ENCODE data around the gene STRBP.

STRBP gene

DNA sequence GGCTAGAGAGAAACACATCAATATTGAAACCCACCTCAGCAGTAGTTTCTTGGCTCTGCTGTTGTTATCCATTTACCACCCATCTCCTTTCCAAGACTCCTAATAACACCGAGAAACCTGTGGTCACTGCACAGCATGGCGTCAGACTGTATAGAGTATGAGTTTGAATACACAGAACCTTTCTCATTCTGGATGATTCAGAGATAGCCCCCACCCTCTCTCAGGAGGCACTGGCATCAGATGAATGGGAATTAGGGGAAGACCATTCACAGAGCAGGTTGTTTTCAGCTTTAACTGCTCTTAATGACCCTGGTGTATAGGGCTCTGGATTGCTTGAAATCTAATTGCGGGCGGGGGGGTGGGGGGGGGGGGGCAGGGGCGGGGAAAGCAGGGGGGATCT lies 148.3 kb downstream of the STRBP start:
- TF ChIP-seq, protein P1, sequence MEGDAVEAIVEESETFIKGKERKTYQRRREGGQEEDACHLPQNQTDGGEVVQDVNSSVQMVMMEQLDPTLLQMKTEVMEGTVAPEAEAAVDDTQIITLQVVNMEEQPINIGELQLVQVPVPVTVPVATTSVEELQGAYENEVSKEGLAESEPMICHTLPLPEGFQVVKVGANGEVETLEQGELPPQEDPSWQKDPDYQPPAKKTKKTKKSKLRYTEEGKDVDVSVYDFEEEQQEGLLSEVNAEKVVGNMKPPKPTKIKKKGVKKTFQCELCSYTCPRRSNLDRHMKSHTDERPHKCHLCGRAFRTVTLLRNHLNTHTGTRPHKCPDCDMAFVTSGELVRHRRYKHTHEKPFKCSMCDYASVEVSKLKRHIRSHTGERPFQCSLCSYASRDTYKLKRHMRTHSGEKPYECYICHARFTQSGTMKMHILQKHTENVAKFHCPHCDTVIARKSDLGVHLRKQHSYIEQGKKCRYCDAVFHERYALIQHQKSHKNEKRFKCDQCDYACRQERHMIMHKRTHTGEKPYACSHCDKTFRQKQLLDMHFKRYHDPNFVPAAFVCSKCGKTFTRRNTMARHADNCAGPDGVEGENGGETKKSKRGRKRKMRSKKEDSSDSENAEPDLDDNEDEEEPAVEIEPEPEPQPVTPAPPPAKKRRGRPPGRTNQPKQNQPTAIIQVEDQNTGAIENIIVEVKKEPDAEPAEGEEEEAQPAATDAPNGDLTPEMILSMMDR (conservative IDR thresholded peaks at IDR 0.05) = no peak
- no peak overlapping the region for H3K27ac ChIP-seq

- TF ChIP-seq, protein P1 (conservative IDR thresholded peaks at IDR 0.05) = no peak
- no peak overlapping the region for H3K27ac ChIP-seq
Observed at GRCh38 chr9:123119566-123119965, 148.8 kb downstream of the STRBP start.

DNA sequence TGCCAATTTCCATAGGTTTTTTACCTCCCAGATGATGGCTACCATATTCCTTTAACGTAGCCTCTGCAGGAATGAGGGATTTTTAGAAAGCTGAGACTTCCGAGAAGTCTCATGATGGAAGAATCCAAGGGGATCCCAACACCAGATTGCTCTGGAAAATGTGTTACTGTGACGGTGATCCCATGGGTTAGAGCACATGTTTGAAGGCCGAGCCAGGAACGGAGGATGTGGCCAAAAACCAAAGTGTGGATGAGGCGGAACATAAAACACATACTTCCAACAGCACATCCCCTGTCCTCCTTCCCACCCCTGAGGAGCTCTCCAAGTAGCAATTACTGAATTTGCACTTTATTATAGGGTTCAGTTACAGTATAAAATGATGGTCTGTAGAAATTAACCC lies 152.3 kb downstream of the STRBP start:
- TF ChIP-seq, protein P1 (conservative IDR thresholded peaks at IDR 0.05) = no peak
- H3K27ac ChIP-seq = no peak overlapping the region

GRCh38 chr9:123115146-123115913 lies 153.1 kb downstream of the STRBP start:
- H3K27ac ChIP-seq = no peak overlapping the region
- TF ChIP-seq, protein P1 (conservative IDR thresholded peaks at IDR 0.05) = no peak

GRCh38 chr9:123113185-123113584 lies 155.2 kb downstream of the STRBP start:
- H3K27ac ChIP-seq = no peak overlapping the region
- TF ChIP-seq, protein P1 (conservative IDR thresholded peaks at IDR 0.05) = no peak

GRCh38 chr9:123112015-123112975 lies 156.1 kb downstream of the STRBP start:
- H3K27ac ChIP-seq = peak overlapping the region; percentile 41
- TF ChIP-seq, protein P1 (conservative IDR thresholded peaks at IDR 0.05) = no peak

DNA sequence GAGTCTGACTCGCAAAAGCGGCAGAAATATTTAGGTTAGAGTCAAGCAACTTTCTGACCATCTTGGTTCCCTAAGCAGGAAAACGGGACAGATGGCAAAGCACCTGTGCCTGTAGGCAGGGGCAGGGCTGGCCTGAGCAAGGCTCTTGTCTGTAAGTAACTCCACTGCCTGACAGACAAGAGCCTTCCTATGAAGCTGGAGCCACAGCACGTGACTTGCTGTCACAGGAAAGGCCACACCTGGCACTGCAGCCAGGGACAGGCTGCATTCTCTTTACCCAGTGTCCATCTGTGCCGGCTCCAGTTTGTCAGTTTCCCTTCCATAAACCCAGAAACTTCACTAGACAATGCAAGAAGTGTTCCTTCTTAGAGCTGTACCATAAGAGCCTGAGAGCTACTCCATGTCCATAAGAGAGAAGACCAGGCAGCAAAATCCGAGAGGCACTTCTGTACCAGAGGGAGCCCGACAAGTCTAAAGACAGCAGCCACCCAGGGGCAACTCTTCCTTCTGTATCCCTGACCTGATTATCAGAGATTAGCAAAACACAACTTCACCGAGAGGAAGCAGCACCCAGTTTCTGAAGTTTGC lies 156.9 kb downstream of the STRBP start:
- peak overlapping the region; percentile 41 for H3K27ac ChIP-seq
- TF ChIP-seq, protein P1 (conservative IDR thresholded peaks at IDR 0.05) = no peak

All from VCaP (cell line).